Cardiac muscle cell (in vitro differentiated cells and primary cell): ENCODE measurements around the gene C6orf15. TPM values are rescaled to one million over a fixed set of nuclear protein-coding genes. Genes with fewer than 3 reads are reported as not detected.

ENCODE experiments used
- DNase-seq, 2 donors: peaks; one replicate each; pipeline versions ENCODE4 v3.0.0 to v3.0.0-alpha.2; 2010 to 2017; ENCODE audit warnings: low read depth in 1 of 2, low spot score in 1 of 2
- H3K27ac ChIP-seq: fragments of 200-600 bp; sonication (generic); 2 replicates; pipeline ENCODE4 v1.5.1; 2016
- H3K27me3 ChIP-seq: fragments of 200-600 bp; sonication (generic); 2 replicates; pipeline ENCODE4 v1.6.0; 2016; ENCODE audit warnings: control low read depth
- H3K36me3 ChIP-seq: fragments of 200-600 bp; sonication (generic); 2 replicates; pipeline ENCODE4 v1.5.1; 2016; ENCODE audit warnings: control low read depth
- H3K4me1 ChIP-seq: fragments of 200-600 bp; sonication (generic); 2 replicates; pipeline ENCODE4 v1.8.1; 2017; ENCODE audit warnings: low read depth, mild to moderate bottlenecking, mixed run types
- H3K4me3 ChIP-seq: fragments of 200-600 bp; sonication (generic); 2 replicates; pipeline ENCODE4 v1.5.1; 2016; ENCODE audit warnings: mild to moderate bottlenecking
- H3K9me3 ChIP-seq: fragments of 200-600 bp; sonication (generic); 2 replicates; pipeline ENCODE4 v1.5.1; 2017; ENCODE audit warnings: low read depth, mild to moderate bottlenecking, control low read depth
- polyA plus RNA-seq: library from polyadenylated mRNA; unstranded; fragments of >200 nt; fragmentation: Nextera tagmentation; extraction: Ambion mirVana; gene quantifications from 2 replicates; pipeline ENCODE4 v1.2.1, GENCODE V29; 2016
- total RNA-seq: library from RNA; depleted of rRNA; stranded (reverse); fragments of >200 nt; gene quantifications from 2 replicates; pipeline ENCODE4 v1.2.3, GENCODE V29; 2016
- TF ChIP-seq, protein P1 (sequence below): IDR thresholded peaks from 2 replicates; pipeline ENCODE4 v1.5.1; 2012; ENCODE audit warnings: low read depth, mild to moderate bottlenecking, low read length

C6orf15 gene
- total and polyA plus RNA-seq, 2 experiments from 2014 or later: not detected

DNA sequence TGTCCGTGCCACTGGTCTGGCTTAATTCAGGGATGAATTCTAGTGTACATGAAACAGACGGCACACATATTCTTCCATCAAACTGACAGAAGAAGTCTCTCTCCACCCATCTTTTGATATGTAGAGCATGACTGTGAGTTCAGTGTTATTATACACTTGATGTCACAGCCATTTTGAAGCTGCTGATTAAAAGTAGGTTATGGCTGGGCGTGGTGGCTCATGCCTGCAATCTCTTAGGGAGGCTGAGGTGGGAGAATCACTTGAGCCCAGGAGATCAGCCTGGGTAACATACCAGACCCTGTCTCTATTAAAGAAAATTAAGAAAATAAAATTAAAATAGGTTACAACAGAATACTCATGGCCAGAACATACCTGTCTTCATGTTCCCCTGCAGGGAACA, 20.7 kb downstream of the C6orf15 start:
- Histone ChIP-seq H3K27ac (no peak overlapping the region), H3K4me1 (peaks cover 2% of the 10 kb centered on the region), H3K36me3 (no peaks in the 10 kb centered on the region), H3K9me3 (no peaks in the 10 kb centered on the region), H3K27me3 (no peaks in the 10 kb centered on the region), H3K4me3 (no peak overlapping the region)
- TF ChIP-seq, protein P1, sequence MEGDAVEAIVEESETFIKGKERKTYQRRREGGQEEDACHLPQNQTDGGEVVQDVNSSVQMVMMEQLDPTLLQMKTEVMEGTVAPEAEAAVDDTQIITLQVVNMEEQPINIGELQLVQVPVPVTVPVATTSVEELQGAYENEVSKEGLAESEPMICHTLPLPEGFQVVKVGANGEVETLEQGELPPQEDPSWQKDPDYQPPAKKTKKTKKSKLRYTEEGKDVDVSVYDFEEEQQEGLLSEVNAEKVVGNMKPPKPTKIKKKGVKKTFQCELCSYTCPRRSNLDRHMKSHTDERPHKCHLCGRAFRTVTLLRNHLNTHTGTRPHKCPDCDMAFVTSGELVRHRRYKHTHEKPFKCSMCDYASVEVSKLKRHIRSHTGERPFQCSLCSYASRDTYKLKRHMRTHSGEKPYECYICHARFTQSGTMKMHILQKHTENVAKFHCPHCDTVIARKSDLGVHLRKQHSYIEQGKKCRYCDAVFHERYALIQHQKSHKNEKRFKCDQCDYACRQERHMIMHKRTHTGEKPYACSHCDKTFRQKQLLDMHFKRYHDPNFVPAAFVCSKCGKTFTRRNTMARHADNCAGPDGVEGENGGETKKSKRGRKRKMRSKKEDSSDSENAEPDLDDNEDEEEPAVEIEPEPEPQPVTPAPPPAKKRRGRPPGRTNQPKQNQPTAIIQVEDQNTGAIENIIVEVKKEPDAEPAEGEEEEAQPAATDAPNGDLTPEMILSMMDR: no peak
- DNase-seq: no peak

DNA sequence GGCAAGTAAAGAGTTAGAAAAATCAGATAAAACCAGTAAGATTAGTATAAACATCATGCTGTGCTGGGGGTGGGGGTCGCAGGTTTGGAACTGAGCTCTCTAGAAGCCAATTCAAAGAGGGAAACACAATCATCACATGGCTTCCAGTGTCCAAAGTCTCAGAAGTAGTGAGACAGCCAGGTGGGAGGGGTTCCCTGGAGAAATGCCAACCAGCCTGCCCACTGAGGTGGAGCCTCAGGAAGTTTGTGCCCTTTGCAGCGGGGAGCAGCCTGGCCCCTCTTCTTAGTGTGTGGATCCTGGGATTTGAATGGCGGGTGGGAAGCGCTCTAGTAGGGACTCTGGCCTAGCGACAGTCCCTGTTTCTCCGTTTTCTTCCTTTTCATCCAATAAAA, 21.4 kb downstream of the C6orf15 start:
- Histone ChIP-seq H3K4me3 (no peak overlapping the region), H3K9me3 (no peaks in the 10 kb centered on the region), H3K27ac (no peak overlapping the region), H3K4me1 (peaks cover 3% of the 10 kb centered on the region), H3K27me3 (no peaks in the 10 kb centered on the region), H3K36me3 (no peaks in the 10 kb centered on the region)
- DNase-seq: no peak
- TF ChIP-seq, protein P1: no peak

GRCh38 chr6:31090275-31090972, 22.0 kb downstream of the C6orf15 start:
- Histone ChIP-seq H3K27me3 (no peaks in the 10 kb centered on the region), H3K36me3 (no peaks in the 10 kb centered on the region), H3K4me1 (peaks cover 3% of the 10 kb centered on the region), H3K9me3 (no peaks in the 10 kb centered on the region), H3K4me3 (no peak overlapping the region), H3K27ac (no peak overlapping the region)
- no peak for DNase-seq
- TF ChIP-seq, protein P1: no peak

DNA sequence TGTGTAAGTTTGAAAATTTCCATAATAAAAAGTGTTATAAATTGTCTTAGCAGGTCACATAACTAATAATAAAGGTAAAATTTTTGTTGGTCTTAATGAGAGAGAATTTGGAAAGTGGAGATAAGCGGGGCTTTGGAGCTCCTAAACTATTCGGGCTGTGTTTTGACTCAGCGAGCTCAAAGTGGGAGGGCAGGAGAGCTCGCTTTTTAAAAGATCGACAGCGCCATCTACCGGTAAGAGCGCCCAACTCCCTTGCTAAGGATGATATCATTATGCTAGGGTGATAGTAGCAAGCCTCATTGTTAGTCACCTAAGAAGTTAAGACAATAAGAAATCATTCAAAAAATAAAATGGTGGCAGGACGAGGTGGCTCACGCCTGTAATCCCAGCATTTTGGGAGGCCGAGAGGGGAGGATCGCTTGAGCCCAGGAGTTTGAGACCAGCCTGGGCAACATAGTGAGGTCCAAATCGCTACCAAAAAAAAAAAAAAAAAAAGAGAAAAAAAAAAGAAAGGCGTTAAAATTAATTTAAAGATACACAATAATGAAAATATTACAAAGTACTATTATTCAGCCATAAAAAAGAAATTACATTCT, 24.8 kb downstream of the C6orf15 start:
- TF ChIP-seq, protein P1: peak; percentile 76
- H3K27ac ChIP-seq: no peak overlapping the region
- DNase-seq: peak; percentile 92

DNA sequence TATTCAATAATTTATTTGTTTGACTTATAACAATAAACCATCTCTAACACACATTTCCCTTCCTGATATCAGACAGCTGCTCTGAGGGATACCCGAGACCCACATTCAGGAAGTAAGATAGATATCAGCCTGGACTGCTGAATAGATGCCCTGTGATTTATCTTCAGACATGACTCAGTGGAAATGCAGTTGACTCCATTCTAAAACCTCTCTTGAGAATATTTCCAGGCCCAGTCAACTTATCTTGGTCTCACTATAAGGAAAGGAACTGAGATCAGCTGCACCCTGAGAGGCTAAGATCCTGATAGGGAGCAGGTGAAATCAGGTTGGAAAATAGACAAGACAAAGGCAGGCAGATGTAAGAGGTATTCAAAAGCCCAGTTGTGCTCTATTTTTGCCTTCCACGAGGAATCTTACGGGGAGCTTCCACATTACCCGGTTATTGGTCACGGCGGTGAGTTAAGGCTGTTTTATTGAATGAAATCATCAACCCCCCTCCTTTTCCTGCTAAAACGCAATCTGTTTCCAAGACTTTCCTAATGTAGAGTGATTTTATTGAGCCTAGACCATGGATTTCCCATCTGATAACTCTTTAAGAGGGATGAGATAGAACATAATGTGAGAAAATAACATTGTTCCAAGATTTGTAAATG, 25.5 kb downstream of the C6orf15 start:
- Histone ChIP-seq H3K9me3 (no peaks in the 10 kb centered on the region), H3K36me3 (no peaks in the 10 kb centered on the region), H3K4me1 (peaks cover 3% of the 10 kb centered on the region), H3K27ac (no peak overlapping the region), H3K4me3 (no peak overlapping the region), H3K27me3 (no peaks in the 10 kb centered on the region)
- DNase-seq: peak in 1 of 2 donors; percentile 52
- TF ChIP-seq, protein P1: no peak

More for the DNA sequence above, 24.8 kb downstream of the C6orf15 start:
- Histone ChIP-seq H3K27me3 (no peaks in the 10 kb centered on the region), H3K9me3 (no peaks in the 10 kb centered on the region), H3K4me1 (peaks cover 3% of the 10 kb centered on the region), H3K4me3 (no peak overlapping the region), H3K36me3 (no peaks in the 10 kb centered on the region)
